Central memory CD4-positive, alpha-beta T cell (primary cell): Measurements from ENCODE around the gene YOD1.

Source experiments
- DNase-seq: peaks from one replicate; pipeline ENCODE4 v3.0.0; 2022
- total RNA-seq, 3 experiments: gene quantifications; one replicate each; lab custom pipeline; 2026; lab: John Stamatoyannopoulos, UW

Gene YOD1
- 39.2 to 43.4 (median 42.3) reads per million in 3 experiments for total RNA-seq

DNA sequence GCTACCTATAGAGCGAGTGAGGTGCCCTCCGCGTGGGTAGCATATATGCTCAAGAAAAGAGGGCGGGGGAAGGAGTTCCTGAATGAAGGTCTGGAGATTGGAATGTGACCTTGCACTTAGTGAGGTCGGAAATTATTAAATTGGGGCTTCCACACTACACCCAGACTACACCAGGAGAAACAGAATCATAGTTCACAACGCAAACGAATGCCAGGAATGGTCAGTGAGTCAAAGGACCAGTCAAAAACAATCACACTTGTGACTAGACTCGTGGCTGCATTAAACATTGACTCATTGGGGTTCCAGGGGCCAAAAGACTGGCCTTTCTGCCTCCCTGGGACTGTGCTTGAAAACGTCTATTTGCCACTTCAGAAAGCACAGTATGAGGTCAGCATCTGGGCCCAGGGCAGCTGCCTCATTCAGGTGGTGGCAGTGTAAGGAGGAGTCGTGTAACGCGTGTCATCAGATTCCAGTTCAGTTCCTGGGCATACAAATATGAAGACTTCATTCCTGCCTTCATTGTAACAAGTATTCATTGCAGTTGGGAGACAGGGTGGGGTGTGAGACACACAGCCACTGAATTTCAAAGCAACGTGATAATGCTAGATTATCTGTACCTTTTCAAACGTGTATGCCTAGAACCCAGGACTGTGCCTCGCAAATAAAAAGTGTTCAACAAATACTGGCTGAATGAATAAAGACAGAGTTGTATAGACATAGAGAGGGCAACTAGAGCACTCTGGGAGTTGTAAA is at the start of gene YOD1:
Gene YOD1 (minus strand): TSS at position 18 of the 753 bp plus-strand sequence. CDS start 178 bp downstream, outside the sequence.
- no peak for DNase-seq

DNA sequence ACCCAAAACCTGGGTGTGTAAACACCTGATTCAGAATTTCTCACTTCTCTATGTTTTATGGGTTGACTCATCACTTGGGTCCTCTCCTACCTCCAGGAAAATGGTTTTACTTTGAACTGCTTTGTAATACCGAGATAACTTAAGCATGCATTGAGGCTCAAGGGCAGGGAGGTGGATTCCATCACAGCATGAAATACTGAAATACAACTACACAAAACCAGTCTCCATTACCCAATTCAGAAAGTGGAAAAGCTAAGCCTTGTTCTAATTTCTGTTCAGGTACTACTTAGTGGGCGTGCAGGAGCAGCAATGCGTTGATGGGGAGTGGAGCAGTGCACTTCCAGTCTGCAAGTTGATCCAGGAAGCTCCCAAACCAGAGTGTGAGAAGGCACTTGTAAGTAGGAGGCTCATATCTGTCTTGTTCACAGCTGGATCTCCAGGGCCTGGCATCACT is 46.9 kb upstream of the YOD1 start:
- no peak for DNase-seq

DNA sequence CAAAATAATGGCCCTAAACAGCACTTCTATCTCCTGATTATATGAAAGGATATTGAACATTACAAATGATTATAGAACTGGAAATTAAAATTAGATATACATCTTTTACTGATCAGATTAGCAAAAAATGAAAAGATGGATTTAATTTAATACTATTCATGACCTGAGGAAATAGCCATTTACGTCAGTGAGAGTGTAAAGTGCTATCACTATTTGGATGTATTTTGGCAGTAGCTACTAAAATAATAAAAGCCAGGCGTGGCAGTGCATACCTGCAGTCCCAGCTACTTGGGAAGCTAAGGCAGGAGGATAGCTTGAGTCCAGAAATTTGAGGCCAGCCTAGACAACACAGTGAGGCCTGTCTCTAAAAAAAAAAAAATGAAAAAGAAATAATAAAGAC is 42.9 kb upstream of the YOD1 start:
- DNase-seq = no peak

DNA sequence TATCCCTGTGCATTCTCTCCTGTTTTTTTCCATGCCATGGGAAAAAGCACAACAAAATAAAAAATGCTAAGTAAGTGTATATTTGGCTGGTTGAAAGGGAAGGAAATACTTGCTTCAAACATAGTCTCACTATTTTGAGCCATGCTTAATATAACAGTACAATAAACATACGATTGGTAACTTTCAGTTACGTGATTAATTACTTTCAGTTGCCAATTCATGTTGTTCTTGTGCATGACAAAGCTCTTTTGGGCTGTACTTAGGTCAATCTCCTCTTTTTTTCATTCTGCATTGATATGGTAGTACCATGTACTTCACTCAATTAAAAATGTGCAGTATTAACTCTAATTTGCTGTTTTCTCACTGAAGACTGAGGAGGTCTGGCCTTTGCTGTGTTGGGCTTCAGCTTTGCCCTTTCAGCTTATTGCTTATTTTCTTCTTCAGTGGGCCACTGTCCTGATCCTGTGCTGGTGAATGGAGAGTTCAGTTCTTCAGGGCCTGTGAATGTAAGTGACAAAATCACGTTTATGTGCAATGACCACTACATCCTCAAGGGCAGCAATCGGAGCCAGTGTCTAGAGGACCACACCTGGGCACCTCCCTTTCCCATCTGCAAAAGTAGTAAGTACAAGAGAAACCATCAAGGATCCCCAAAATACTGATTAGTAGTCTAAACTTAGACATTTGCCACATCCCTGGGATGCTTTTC is 40.3 kb upstream of the YOD1 start:
- DNase-seq = no peak

DNA sequence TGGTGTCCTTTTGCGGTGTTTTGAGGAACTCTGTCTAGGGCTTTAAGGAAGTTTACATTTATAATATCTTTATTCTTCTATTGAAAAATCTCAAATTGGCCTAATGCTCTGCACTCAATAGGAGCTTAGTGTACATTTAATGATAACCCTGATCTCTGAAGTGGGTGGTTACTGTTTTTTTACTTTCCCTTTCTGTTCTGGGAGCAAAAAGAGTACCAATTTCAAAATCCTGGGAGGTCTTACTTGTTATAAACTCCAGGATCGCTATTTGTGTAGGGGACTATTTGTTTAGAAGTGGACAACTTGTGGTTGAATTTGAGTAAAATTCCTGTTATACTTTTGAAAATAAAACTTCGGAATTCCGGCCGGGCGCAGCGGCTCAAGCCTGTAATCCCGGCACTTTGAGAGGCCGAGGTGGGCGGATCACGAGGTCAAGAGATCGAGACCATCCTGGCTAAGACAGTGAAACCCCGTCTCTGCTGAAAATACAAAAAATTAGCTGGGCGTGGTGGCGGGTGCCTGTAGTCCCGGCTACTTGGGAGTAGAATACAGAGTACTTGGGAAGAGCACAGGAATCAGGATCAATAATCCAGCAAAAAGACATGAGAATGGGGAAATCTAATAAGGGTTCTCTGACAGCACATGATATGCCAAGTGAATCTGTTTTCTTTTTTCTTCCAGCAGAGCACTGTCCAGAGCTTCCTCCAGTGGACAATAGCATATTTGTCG is 38.8 kb upstream of the YOD1 start:
- no peak for DNase-seq

DNA sequence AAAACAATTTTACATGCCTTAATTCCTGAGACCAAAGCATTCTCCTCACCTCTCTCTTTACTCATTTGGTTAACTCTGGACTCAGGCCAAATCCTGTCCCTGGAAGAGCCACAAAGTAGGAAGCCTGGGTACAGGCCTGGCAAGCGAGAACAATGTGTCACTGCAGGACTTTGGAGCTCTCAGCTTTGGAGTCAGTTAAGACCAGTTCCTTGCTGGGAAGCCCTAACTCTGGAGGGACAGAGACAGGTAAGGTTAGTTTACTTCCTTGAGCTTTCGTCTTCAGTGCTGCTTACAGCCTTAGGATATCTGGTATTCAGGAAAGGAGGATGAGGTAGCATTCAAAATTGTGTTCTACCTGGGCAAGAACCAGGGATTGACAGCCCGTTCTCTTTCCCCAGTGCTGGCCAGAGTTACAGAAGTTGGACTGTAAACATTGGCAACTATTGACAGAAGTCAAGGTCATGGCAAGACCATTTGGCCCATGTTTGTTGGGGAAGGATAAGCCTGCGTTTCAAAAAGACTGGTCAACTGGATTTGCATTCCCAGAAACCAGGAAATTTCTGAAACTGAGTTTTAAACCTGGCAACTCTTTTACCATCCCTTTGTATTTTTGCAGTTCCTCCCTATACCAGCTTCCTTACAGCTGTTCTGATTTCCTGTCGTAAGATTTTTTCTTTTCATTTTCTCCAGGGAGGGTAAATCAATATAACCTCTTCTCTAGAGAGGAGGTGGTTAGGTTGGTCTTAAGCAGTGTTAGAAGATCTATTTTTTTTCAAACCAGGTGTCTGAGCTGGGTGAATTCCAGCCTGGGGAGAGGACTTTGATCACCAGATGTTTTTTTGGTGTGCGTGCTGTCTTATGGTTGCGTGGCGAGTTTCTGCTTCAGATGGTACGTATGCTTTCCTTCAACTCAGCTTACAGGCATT is 38.0 kb upstream of the YOD1 start, which contains the start of gene C4BPB:
Gene C4BPB (plus strand): TSS at position 160 of the 926 bp plus-strand sequence. CDS start 672 bp downstream, at position 832.
- DNase-seq = peak; percentile 14

DNA sequence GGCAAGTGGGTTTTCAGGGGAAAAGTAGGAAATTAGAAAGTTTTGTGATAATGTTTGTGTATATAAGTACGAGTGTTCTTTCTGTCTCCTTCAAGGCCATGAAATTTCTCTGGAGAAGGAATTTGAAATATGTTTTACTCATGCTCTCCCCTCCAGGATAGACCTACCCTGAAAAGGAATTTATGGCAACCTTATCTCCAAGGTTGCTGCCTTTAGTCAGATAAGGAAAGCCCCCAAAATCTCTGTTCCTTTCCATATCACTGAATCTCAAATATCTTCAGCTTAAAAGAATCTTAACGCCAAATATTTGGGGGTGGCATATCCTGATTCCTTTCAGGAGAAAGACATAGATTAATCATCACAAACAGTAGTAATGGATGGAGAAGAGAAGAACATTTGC is 37.2 kb upstream of the YOD1 start:
- no peak for DNase-seq

DNA sequence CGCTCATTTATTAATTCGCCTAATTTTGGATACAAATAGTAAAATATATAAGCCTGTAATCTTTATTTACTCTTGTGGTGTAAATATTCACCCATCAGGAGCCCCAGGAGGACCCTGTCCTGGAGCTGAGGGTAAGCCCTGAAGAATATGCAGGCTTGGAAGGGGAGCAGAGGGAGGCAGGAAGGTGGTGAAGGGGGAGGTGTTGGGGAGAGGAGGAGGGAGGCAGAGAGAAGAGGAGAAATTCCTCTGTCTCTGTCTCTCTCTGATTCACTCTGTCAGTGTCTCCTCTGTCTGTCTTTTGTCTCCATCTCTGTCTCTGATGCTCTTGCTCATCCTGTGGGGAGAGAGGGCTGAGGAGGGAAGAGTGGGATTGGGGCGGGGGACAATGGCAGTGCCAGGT is 34.9 kb upstream of the YOD1 start:
- no peak for DNase-seq

DNA sequence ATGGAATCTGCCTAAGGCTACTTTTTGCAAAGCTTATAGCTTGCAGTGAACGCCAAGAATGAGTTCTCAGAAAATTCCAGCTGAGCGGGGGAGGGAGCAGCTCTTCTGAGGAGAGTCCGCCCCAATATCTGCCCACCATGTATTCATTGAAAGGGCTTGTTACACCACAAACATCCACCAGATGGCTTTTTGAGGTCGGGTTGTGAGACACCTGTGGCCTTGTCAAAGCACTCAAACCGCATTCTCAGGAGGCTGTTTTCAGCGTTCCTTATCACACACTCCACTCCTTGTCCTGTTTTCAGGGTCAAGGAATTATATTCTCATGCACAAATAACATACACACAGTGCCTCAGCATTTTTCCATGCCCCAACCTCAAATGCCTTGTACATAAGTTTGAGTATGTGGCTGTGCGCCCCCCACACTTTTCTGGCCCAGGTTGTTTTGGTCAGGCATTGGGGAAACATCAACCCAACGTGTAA is 33.7 kb upstream of the YOD1 start:
- DNase-seq = peak; percentile 53

DNA sequence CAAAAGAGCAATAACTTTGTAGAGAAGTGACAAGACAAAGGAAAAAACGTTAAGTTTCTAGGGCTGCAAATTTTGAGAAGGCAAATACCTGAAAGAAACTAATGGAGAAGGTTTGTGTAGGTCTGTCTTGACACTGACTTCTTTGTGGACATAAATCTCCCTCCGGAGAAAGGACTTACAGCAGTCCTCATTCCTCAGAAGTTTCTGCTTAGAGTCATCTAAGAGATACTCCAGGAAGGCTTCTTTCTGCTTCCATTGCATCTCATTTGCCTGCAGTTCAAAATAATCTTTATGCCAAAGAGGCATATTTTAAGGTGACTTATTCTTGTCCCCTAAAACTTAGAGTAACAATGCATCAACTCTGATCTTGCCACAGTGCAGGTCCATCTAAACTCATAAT is 33.2 kb upstream of the YOD1 start:
- DNase-seq = no peak

DNA sequence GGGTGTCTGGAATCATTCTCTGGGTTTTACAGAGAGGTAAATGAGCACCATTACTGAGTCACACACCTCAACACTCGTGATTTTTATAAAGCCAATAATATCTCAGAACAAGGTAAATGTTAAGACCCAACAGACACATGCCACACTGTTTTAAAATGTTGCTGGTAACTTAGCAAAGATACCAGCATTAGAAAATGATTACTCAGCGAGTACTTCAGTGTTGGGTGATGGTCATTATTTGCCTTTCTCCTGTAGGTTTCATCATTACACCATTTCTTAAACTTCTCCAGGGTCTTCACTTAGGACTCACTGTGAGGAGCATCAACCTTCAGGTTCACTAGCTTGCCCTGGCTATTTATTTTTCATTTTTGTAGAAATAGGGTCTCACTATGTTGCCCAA is 30.8 kb upstream of the YOD1 start:
- no peak for DNase-seq

DNA sequence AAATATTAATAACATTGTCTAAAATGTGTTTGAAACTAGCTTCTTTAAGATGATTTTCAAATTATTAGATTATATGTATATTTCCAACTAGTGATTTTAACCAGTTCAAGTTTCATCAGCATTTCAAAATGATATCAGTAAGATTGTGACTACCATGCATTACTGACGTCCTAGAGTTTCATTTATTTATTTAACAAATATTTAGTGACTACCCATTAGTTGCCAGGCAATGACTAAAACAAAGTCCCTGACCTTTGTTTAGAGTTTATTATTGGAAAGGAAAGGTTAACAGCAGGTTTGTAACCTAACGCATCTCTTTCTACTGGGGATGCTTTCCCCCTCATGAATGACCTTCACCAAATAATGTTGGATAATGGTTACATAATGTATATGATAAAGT is 30.1 kb upstream of the YOD1 start:
- DNase-seq = no peak

DNA sequence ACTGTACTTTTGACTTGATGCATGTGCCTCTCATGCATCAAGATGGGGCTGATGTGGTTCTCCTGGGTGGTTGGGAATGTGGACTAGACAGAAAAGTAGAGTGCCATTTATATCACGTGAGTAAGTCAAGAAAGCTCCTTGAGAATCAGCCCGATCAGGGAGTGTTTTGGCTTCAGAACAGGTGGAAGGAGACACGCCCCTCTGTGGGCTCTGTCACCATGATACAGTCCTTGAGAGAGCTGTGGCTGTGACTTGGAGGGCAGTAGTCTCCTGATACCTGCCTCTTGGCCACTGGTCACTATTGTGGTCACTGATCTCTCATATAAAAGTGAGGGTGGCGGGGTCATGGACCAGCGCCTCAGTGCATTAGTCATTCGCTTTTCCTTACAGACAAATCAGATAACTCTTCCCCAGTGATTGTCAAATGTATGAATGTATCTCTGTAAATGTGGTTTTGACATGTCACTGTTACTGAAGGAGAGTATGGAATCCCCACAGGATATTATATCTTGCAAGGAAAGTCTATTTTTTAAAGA is 28.8 kb upstream of the YOD1 start:
- DNase-seq = no peak

DNA sequence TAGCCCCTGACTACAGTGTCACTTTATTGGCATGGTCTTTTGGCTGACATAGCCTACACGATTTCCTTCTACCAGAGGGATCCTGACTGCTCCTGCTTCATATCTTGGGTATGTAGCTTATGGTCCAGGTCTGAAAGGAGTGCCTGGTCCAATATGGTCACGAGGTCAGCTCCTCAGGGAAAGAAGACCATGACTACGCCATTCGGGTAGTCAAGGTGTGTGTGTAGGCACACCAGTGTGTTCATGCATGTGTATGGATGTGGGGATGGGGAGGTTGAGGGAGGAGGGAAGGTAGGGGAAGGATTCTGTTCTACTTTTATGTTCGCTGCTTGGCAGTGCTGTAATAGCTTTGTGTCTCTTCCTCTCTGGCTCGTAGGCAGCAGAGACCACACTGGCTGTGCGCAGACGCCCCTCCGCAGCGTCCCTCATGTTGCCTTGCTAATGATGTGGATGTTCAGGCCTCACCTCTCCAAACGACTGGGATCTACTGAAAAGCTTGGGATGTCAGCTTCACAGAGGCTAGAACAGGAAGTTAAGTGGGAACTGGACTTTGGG is 27.6 kb upstream of the YOD1 start:
- no peak for DNase-seq

DNA sequence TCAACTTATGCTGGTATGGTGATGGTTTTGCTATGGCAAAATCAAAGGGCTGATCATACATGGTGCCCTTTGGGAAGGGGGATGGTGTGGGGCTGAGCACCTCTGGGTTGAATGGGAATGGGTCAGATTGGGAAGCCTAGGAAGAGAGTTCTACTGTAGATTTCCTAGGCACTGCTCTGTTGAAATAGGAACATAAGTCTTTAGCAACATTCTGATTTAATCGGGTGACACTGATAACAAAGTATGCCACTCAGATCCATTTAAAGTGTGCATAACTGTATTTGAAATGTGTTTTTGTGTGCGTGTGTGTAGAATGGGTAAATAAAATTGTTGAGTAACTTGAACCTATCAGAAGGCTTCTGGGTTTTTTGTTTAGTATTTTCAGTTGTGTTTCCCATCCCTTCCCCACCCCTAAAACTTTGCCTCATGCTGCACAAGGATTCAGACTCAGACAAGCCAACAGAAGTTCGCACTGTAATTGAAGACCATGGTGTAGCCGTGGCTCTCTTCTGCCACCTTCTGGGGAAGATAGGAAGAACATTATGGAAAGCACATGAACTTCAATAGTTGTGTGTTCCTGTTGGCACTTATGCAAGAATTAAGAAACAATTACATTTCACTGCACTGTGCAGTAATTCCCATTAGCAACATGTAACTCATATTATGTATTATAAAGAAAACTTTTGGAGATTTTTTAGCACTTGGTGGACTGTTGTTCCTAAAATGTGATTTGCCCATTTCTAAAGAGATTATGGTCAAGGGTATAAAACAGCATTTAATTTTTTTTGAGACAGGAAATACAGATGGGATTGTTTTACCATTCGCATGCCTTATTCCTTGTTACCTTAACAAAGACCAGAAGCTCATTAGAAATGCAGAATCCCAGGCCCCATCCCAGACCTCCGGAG is 26.7 kb upstream of the YOD1 start:
- peak; percentile 66 for DNase-seq

DNA sequence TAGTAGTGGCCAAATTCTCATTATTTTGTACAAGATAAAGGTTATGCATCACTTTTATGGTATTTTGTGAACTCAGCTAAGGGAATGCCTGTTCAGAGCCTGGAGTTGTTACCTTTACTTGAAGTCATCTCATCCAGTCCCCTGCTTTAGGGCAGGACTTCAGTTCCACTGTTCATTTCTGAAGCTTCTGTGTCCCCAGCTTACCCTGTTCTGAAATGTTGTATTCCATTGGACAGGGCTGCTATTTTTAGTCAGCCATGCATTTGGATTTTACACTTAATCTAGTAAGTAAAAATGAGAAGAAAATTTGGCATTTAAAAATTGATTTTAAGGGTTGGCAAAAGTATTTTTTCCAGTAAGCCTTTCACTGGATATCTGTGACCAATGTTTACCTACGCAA is 26.0 kb upstream of the YOD1 start:
- no peak for DNase-seq

DNA sequence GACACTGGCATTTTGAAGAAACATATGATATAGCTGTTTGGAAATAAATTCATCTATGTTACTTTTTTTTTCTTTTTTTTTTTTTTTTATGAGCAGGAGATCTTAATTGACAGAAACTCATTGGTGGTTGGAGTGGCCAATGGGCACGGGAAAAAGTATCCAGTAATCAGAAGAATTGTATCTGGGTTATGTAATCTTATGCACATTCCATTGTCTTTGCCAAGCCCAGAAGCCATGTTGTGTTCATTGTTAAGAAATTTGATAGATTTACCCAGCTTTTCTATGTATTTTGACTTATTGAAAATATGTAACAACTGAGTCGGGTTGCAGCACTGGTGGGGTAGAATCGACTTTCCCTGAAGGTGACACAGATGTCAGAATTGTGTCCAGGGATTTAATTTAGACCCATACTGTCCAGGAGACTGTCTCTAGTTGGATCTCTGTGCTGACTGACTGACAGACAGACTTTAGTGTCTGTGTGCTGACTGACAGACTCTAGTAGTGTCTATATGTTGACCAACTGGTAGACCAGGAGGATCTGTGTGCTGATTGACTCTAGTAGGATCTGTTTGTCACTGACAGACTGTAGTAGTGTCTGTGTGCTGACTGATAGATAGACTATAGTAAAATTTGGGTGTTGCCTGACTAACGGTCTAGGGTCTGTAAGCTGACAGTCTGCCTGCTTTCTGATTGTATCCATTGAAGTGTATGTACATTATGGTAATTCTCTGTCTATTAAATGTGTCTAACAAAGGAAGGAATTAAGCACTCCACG is 25.4 kb upstream of the YOD1 start:
- no peak for DNase-seq

DNA sequence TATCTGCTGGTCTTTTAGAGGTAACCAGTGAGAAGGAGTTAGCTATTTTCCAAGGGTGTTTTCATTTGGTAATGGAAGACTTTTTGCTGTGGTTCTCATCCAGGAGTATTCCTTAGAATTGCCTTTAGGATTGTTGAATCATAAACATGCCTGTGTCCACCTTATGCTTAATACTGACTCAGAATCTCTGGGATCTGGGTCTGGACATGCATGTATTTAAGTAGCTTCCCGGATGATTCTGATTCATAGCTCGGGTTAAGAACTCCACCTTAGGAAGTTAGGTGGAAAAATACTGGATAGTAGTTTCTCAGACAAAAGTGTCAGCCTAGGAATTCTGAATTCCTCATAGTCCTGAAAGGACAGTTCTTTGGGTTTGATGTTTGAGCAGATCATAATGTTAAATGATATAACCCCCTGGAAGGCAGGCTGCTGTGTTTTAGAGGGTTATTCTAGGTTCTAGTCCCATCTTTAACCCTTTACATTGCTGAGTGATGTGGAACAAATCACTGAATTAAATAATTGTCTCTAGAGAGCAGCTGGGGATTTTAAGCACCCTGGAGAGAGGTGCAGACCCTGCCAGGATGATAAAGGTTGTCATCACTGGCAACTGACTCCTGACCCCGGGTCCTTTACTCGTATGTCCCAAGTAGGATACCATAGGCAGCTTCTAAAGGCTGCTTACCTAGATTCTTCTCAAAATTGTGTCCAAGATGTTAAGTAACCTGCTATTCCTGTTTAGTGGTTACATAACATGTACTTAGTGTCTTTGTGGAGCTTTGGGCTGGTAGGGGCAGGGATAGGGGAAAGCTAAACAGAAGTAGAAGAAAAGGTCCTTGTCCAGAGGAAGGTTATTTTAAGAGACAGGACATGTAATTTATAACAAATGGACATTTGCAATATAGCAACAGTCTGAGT is 23.2 kb upstream of the YOD1 start:
- DNase-seq = no peak
